Prostate gland (tissue), 2 donors: ENCODE measurements around the gene KRTAP6-3.

ENCODE experiments used
- CTCF ChIP-seq, 4 experiments: fragments of 200-600 bp in 2 of 4; fragments of 450-650 bp in 2 of 4; sonication (generic) in 2 of 4; IDR thresholded peaks; 1 replicate in 3 of 4; 2 replicates in 1 of 4; pipeline ENCODE4 v1.5.1; 2016 to 2019; ENCODE audit warnings: antibody characterized with exemption in 4 of 4, mild to moderate bottlenecking in 2 of 4, moderate library complexity in 2 of 4
- POLR2A ChIP-seq: fragments of 450-650 bp; IDR thresholded peaks from one replicate; pipeline ENCODE4 v1.6.1; 2016; ENCODE audit warnings: antibody characterized with exemption, mild to moderate bottlenecking
- POLR2AphosphoS5 ChIP-seq: sonication (generic); formaldehyde crosslinking; IDR thresholded peaks from one replicate; pipeline ENCODE4 v1.6.1; 2017; ENCODE audit warnings: antibody characterized with exemption

GRCh38 chr21:30613836-30614235, 21.6 kb downstream of the KRTAP6-3 start, which contains the start of gene KRTAP6-1:
- TF ChIP-seq CTCF (IDR thresholded peaks at IDR 0.05), result no peak
- TF ChIP-seq POLR2A, result no peak
- TF ChIP-seq POLR2AphosphoS5, result no peak
